ENCODE data around the gene SLC25A17. TPM values are rescaled to one million over a fixed set of nuclear protein-coding genes. Genes with fewer than 3 reads are reported as not detected.

SLC25A17 gene
- total RNA-seq, 1 donor from 2014 or later = 4.8 TPM

- no peaks in the 10 kb centered on the region for H3K36me3 ChIP-seq
- H3K4me3 ChIP-seq = no peak overlapping the region
- no peak overlapping the region for H3K27ac ChIP-seq (replicated peaks)
- no peak for DNase-seq
- intact Hi-C loops (cut with micrococcal nuclease) = no loop called here
- H3K4me1 ChIP-seq = peaks cover 13% of the 10 kb centered on the region
- no peaks in the 10 kb centered on the region for H3K27me3 ChIP-seq (ENCODE audit: low read depth)
- peaks cover 9% of the 10 kb centered on the region for H3K9me3 ChIP-seq (replicated peaks)
- TF ChIP-seq CTCF (IDR thresholded peaks at IDR 0.05; ENCODE audit: borderline replicate concordance) = no peak
Observed at GRCh38 chr22:40749829-40750228, 69.3 kb downstream of the SLC25A17 start.

GRCh38 chr22:40748388-40749355, 70.5 kb downstream of the SLC25A17 start:
- no peak overlapping the region for H3K27ac ChIP-seq (replicated peaks)
- no peaks in the 10 kb centered on the region for H3K27me3 ChIP-seq (ENCODE audit: low read depth)
- no peaks in the 10 kb centered on the region for H3K36me3 ChIP-seq
- peaks cover 9% of the 10 kb centered on the region for H3K9me3 ChIP-seq (replicated peaks)
- intact Hi-C loops (cut with micrococcal nuclease) = no loop called here
- no peak for DNase-seq
- TF ChIP-seq CTCF (IDR thresholded peaks at IDR 0.05; ENCODE audit: borderline replicate concordance) = no peak
- H3K4me1 ChIP-seq = peaks cover 13% of the 10 kb centered on the region
- H3K4me3 ChIP-seq = no peak overlapping the region

- Histone ChIP-seq H3K4me1 (peaks cover 13% of the 10 kb centered on the region), H3K27ac (replicated peaks) (no peak overlapping the region), H3K9me3 (replicated peaks) (peaks cover 9% of the 10 kb centered on the region), H3K27me3 (ENCODE audit: low read depth) (no peaks in the 10 kb centered on the region), H3K4me3 (no peak overlapping the region), H3K36me3 (no peaks in the 10 kb centered on the region)
- TF ChIP-seq CTCF (IDR thresholded peaks at IDR 0.05; ENCODE audit: borderline replicate concordance) = no peak
- DNase-seq = no peak
- intact Hi-C loops (cut with micrococcal nuclease) = no loop called here
Observed at GRCh38 chr22:40747361-40747760, 71.8 kb downstream of the SLC25A17 start.

GRCh38 chr22:40746428-40747220, 72.5 kb downstream of the SLC25A17 start:
- peaks cover 9% of the 10 kb centered on the region for H3K9me3 ChIP-seq (replicated peaks)
- no peak for TF ChIP-seq CTCF (IDR thresholded peaks at IDR 0.05; ENCODE audit: borderline replicate concordance)
- H3K4me3 ChIP-seq = no peak overlapping the region
- peaks cover 12% of the 10 kb centered on the region for H3K4me1 ChIP-seq
- H3K36me3 ChIP-seq = no peaks in the 10 kb centered on the region
- intact Hi-C loops (cut with micrococcal nuclease) = no loop called here
- H3K27me3 ChIP-seq (ENCODE audit: low read depth) = no peaks in the 10 kb centered on the region
- H3K27ac ChIP-seq (replicated peaks) = no peak overlapping the region
- no peak for DNase-seq

GRCh38 chr22:40743768-40744167, 75.4 kb downstream of the SLC25A17 start:
- no peak overlapping the region for H3K27ac ChIP-seq (replicated peaks)
- intact Hi-C loops (cut with micrococcal nuclease) = no loop called here
- no peak for TF ChIP-seq CTCF (IDR thresholded peaks at IDR 0.05; ENCODE audit: borderline replicate concordance)
- H3K4me3 ChIP-seq = no peak overlapping the region
- DNase-seq = no peak
- H3K36me3 ChIP-seq = no peaks in the 10 kb centered on the region
- H3K4me1 ChIP-seq = no peaks in the 10 kb centered on the region
- no peaks in the 10 kb centered on the region for H3K27me3 ChIP-seq (ENCODE audit: low read depth)
- H3K9me3 ChIP-seq (replicated peaks) = peaks cover 9% of the 10 kb centered on the region
